Jurkat, Clone E6-1 (cell line): ENCODE data around the gene SEMA3C.

ENCODE experiments used
- DNase-seq: peaks from one replicate; pipeline ENCODE4 v3.0.0-alpha.2; 2011; ENCODE audit warnings: low read depth, low spot score
- H3K4me3 ChIP-seq: 2 replicates; pipeline ENCODE4 v1.5.1; 2011; ENCODE audit warnings: mild to moderate bottlenecking, low read length, control low read depth, moderate library complexity

SEMA3C gene

DNA sequence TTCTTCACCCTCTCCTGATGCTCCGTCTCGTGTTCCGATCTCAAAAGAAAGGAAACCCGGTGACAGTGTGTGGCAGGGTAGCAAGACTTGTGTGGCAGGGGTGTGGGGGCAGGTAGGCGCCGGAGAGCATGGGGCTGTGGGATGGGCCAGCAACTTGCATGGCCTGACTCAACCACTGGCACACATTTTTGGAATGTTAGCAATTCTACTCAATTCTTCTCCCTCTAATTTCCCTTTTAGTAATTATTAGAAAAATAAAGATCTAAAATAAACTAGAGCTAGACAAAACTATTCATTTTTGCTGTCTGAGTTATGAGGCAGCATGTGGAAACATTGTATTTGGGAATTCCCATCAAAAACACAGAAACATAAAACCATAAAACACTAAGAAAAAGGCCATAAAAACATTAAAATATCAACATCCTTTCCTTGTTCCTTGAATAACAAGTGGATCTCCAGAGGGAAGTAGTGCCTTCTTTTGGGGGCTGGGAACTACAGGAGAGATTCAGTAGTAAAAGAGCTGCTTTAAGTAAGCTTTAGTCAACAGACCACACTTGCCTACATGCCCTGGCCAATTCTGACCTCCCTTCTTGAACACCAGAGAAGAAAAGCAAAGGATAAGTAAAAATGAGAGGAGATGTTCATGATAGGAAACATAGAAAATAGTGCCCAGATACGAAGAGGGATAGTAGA lies 21.8 kb downstream of the SEMA3C start:
- H3K4me3 ChIP-seq, result no peak overlapping the region
- DNase-seq, result no peak

- no peak for DNase-seq
- no peak overlapping the region for H3K4me3 ChIP-seq
These were observed 23.8 kb downstream of the SEMA3C start for GRCh38 chr7:80895056-80895455.

- no peak overlapping the region for H3K4me3 ChIP-seq
- no peak for DNase-seq
These were observed 27.6 kb downstream of the SEMA3C start for GRCh38 chr7:80891259-80891544.

GRCh38 chr7:80890426-80891258 lies 28.2 kb downstream of the SEMA3C start:
- no peak for DNase-seq
- no peak overlapping the region for H3K4me3 ChIP-seq

- DNase-seq, result no peak
- H3K4me3 ChIP-seq, result no peak overlapping the region
These were observed 29.3 kb downstream of the SEMA3C start for GRCh38 chr7:80889525-80889924.

DNA sequence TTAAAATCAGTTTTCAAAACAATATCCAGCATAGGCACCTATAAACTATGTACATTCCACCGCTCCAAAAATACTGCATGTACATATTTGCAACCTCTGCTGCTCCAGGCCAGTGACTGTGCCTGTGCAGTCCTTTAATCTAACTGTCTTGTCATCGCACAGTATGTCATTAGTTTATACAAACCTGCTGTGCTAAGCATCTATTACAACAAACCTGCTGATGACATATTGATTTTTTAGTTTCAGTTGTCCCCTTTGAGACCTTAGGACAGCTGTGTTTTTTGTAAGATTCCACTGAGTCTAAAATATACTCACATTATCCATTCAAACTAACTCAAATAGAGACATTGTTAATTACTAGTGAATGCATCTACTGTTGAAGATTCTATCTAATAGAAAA lies 33.1 kb downstream of the SEMA3C start:
- no peak for DNase-seq
- no peak overlapping the region for H3K4me3 ChIP-seq

GRCh38 chr7:80884511-80885195 lies 34.2 kb downstream of the SEMA3C start:
- H3K4me3 ChIP-seq, result no peak overlapping the region
- no peak for DNase-seq

DNA sequence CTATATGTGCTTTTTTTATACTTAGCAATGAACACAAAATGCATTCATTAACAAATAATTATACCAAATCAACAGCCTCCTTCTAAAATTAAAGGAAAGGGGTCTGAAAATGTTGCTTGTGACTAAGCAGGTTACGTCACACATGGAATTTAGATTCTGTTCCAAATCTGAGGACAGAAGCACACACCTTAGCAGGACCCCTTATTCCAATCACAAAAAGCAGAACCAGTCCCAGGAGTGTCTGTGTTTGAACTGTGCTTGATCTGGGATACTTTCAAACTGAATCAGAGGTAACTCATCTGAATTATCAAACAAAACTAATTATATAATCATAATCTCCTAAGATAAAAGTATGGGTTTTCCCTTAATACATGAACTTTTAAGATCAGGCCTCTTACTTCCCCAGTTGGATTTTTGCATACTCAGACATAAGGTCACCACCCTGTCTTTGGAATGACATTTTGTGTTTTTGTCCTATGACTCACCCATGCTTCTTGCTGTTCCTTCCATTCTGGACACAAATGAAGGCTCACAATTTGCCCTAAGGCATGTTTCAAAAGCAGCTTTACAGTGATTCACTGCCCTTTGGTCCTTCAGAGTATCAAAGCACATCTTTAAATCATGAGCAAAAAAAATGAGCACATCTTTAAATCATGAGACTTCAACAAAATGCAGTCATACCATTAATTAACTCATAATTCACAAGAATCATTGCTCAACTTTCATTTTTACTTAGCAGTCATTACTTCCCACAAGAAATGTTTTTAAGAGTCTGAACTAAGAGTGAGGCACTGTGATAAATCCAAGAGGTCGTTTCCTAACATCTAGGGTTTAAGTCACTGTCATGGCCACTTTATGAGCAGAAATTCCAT lies 35.5 kb downstream of the SEMA3C start:
- H3K4me3 ChIP-seq, result no peak overlapping the region
- DNase-seq, result no peak

- no peak overlapping the region for H3K4me3 ChIP-seq
- no peak for DNase-seq
These were observed 36.5 kb downstream of the SEMA3C start for GRCh38 chr7:80882213-80882801.

DNA sequence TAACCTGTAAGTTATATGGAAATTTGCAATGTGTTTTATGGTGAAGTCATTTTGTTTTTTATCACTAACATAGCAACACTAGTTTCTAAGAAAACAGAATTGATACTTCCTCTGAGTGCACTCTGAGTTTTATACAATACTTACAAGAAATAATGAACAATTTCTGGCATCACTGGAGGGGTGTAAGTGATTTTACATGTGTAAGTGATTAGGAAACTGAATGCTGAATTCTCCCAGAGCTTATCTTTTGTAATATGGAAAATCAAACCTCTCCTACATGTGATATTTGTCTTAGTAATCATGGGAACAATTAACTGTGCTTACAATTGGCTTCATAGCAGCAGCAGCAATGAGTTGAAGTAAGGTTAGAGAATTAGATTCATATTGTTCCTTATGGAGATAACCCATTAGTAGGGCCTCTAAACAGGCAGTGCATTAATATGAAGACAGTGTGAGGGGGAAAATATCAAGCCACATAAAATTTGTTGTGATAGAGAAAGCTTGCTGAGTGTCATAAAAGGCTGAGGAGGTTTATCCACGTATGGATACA lies 37.4 kb downstream of the SEMA3C start:
- H3K4me3 ChIP-seq, result no peak overlapping the region
- DNase-seq, result no peak

- H3K4me3 ChIP-seq, result no peak overlapping the region
- no peak for DNase-seq
These were observed 39.0 kb downstream of the SEMA3C start for GRCh38 chr7:80879849-80880248.

DNA sequence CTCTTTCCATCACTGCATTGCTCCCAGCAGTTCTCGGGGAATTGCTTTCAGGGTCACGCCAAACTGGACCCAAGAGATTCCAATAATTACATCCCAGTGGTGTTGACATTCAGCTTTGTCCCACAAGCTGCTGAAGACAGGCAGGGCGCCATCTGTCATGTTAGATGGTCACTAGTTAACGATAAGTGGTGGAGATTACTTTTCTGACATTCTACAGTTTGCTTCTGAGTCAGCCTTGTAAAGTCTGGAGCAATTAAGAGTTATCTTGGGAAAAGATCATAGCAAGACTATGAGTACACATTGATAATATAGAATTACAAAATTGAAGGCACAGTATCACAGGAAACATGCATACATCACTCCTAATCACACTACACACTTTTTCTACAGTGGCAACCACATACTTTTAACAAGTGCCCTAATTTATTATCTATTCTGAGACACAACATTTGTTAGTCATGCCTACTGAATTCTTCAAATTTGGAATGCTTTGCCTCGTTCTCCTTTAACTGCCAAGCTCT lies 41.9 kb downstream of the SEMA3C start:
- no peak for DNase-seq

GRCh38 chr7:80875537-80876120 lies 43.2 kb downstream of the SEMA3C start:
- H3K4me3 ChIP-seq, result no peak overlapping the region
- DNase-seq, result no peak

More for the DNA sequence above, 41.9 kb downstream of the SEMA3C start:
- H3K4me3 ChIP-seq, result no peak overlapping the region

GRCh38 chr7:80873140-80873539 lies 45.7 kb downstream of the SEMA3C start:
- no peak overlapping the region for H3K4me3 ChIP-seq
- DNase-seq, result no peak

DNA sequence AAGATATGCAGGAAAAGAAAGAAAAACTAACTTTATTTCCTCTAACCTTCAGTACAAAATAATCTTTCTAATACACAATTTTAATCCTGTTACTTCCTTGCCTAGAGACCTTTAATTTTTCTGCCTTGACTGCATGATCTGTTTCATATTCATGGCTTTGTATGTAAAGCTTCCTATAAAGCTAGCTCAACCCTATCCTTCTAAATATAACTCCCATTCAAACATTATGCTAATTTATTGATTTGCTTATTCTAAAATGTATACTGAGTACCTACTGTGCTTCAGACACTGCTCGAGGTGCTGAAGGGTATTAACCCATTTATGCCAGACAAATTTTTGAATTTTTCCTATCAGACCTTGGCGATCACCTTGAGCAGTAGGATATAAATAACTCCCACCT lies 47.6 kb downstream of the SEMA3C start:
- DNase-seq, result no peak
- H3K4me3 ChIP-seq, result no peak overlapping the region

- DNase-seq, result no peak
- H3K4me3 ChIP-seq, result no peak overlapping the region
These were observed 48.0 kb downstream of the SEMA3C start for GRCh38 chr7:80870813-80871212.

DNA sequence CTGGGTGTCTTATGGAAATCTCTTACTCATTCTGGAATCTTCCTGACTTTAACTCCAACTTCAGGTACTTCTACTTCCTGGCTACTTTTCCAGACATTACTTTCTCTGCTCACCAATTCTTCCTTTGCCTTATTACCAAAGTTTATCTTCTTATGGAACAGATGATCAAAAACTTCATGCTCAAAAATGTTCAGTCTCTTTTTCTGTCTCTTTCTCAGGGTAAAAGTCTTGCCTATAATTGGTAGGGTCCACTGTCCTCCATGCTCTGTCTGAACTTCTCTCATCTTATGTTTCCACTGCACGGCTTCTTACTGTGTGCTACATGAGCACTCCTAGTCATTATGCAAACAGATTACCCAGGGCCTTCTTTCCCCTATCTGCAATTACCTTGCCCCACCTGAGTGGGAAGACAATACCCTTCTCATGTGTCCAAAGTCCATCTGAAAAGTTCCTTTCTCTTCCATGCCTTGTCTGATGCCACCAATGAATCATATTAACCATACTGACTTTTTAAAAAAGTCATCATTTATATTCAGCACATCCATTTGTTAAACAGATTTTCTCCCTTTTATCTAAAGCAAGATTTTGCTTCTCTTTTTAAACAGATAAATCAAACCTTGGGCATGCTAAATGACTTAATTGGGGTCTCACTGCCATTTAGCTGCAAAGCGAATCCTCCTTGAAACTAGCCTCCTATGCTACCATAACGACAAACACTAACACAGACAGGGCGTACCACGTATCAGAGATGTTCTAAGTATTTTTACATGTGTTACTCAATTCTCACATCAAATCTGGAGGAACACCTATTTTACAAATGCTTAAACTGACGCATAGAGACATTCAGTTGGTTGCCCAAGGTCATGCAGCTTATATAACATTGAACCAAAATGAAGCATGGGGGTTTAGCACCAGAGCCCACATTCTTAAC lies 48.8 kb downstream of the SEMA3C start:
- no peak for DNase-seq

More for the DNA sequence above, 48.8 kb downstream of the SEMA3C start:
- H3K4me3 ChIP-seq, result no peak overlapping the region
